Calu3 (cell line): ENCODE results near the gene WDR31. TPM values are rescaled to one million over a fixed set of nuclear protein-coding genes. Genes with fewer than 3 reads are reported as not detected.

ENCODE experiments used
- BruUV-seq: library from RNA; stranded (reverse); fragments of 400-500 nt; replicated peaks from 2 replicates; lab custom pipeline; 2021; lab: Mats Ljungman, UMichigan
- CTCF ChIA-PET: fragments of 300-600 bp; sonication (Branson Sonifier 250); formaldehyde crosslinking; loops from one replicate; lab custom pipeline; 2022; ENCODE audit warnings: antibody characterized with exemption; lab: Charles Lee
- DNase-seq: peaks from one replicate; pipeline ENCODE4 v3.0.0; 2022
- H3K27ac Mint-ChIP-seq: one replicate; pipeline ENCODE4 v1.8.0; 2022; ENCODE audit warnings: mixed read lengths; ENCODE audit not compliant: unreplicated experiment
- H3K27me3 Mint-ChIP-seq: one replicate; pipeline ENCODE4 v1.8.0; 2022; ENCODE audit warnings: mixed read lengths; ENCODE audit not compliant: unreplicated experiment
- H3K36me3 Mint-ChIP-seq: one replicate; pipeline ENCODE4 v1.8.0; 2022; ENCODE audit warnings: mild to moderate bottlenecking, moderate library complexity, mixed read lengths; ENCODE audit not compliant: insufficient read depth, unreplicated experiment
- H3K4me1 Mint-ChIP-seq: one replicate; pipeline ENCODE4 v1.8.0; 2022; ENCODE audit warnings: mild to moderate bottlenecking, low read depth, mixed read lengths; ENCODE audit not compliant: unreplicated experiment
- H3K4me3 Mint-ChIP-seq: one replicate; pipeline ENCODE4 v1.8.0; 2022; ENCODE audit warnings: mild to moderate bottlenecking, low read depth, moderate library complexity, mixed read lengths; ENCODE audit not compliant: unreplicated experiment
- H3K9me3 Mint-ChIP-seq: one replicate; pipeline ENCODE4 v1.8.0; 2022; ENCODE audit warnings: low read depth, mixed read lengths; ENCODE audit not compliant: unreplicated experiment
- intact Hi-C: fragments of 100-400 bp; cut with micrococcal nuclease; formaldehyde crosslinking; loops from one replicate; pipeline ENCODE4 v1.10.0; 2022; ENCODE audit not compliant: unreplicated experiment
- total RNA-seq: library from RNA; stranded (reverse); gene quantifications from 2 replicates; pipeline ENCODE4 v1.2.3, GENCODE V29; 2022
- TF ChIP-seq, protein P1 (sequence below): fragments of 200-600 bp; IDR thresholded peaks from one replicate; pipeline ENCODE4 v1.8.0; 2022; ENCODE audit warnings: antibody characterized with exemption; ENCODE audit not compliant: unreplicated experiment

WDR31 gene
- total RNA-seq, 1 experiment from 2014 or later, result 3.1 TPM

GRCh38 chr9:113302792-113303418, 37.2 kb downstream of the WDR31 start, which contains the start of gene RNF183:
RNF183 (minus strand) TSS chr9:113303376; CDS start chr9:113298184, 5,192 bp downstream.
- Mint-ChIP-seq H3K4me3 (peak within 1 kb of the TSS; percentile 55), H3K4me1 (peaks cover 19% of the 10 kb centered on the region), H3K36me3 (no peaks in the 10 kb centered on the region), H3K9me3 (no peaks in the 10 kb centered on the region), H3K27me3 (peaks cover 12% of the 10 kb centered on the region), H3K27ac (peak within 1 kb of the TSS; percentile 41)
- BruUV-seq, result no TSS peak
- intact Hi-C loops, result no loop called here
- TF ChIP-seq, protein P1, sequence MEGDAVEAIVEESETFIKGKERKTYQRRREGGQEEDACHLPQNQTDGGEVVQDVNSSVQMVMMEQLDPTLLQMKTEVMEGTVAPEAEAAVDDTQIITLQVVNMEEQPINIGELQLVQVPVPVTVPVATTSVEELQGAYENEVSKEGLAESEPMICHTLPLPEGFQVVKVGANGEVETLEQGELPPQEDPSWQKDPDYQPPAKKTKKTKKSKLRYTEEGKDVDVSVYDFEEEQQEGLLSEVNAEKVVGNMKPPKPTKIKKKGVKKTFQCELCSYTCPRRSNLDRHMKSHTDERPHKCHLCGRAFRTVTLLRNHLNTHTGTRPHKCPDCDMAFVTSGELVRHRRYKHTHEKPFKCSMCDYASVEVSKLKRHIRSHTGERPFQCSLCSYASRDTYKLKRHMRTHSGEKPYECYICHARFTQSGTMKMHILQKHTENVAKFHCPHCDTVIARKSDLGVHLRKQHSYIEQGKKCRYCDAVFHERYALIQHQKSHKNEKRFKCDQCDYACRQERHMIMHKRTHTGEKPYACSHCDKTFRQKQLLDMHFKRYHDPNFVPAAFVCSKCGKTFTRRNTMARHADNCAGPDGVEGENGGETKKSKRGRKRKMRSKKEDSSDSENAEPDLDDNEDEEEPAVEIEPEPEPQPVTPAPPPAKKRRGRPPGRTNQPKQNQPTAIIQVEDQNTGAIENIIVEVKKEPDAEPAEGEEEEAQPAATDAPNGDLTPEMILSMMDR, result no peak
- CTCF ChIA-PET, result no interaction called here
- DNase-seq, result peak; percentile 27

DNA sequence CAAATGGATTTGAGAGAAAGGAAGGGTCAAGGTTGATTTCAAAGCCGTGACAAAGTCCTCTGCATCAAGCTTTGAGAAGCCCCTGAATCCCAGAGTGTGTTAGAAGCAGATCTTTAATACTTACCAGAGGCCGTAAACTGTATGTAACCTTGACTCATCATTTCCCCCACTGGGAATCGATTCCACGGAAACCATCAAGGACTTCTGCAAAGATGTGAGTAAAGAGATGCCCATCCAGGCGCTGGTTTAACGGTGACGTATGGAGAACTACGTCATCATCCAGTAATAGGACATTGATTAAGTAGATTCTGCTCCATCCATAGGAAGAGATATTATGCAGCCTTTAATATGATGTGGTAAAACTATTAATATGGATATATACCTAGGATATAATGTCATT, 38.5 kb downstream of the WDR31 start:
- TF ChIP-seq, protein P1, result no peak
- no peak overlapping the region for H3K4me3 Mint-ChIP-seq
- CTCF ChIA-PET, result interaction anchor here (0.5 kb wide), 1 partner anchor 62 kb away, joined by 4 read pairs; no protein-coding TSS in a partner anchor
- no peak for DNase-seq
- peaks cover 12% of the 10 kb centered on the region for H3K27me3 Mint-ChIP-seq
- intact Hi-C loops, result no loop called here
- no peaks in the 10 kb centered on the region for H3K9me3 Mint-ChIP-seq
- no peaks in the 10 kb centered on the region for H3K36me3 Mint-ChIP-seq
- H3K4me1 Mint-ChIP-seq, result peaks cover 19% of the 10 kb centered on the region
- no TSS peak for BruUV-seq
- no peak overlapping the region for H3K27ac Mint-ChIP-seq

- intact Hi-C loops, result no loop called here
These were observed 40.2 kb downstream of the WDR31 start for GRCh38 chr9:113299800-113300292.

GRCh38 chr9:113298924-113299770, 40.9 kb downstream of the WDR31 start:
- Mint-ChIP-seq H3K36me3 (no peaks in the 10 kb centered on the region), H3K4me1 (peaks cover 19% of the 10 kb centered on the region), H3K9me3 (no peaks in the 10 kb centered on the region), H3K27me3 (peaks cover 12% of the 10 kb centered on the region), H3K4me3 (no peak overlapping the region), H3K27ac (no peak overlapping the region)
- no TSS peak for BruUV-seq
- CTCF ChIA-PET, result no interaction called here
- TF ChIP-seq, protein P1, result no peak
- intact Hi-C loops, result no loop called here
- DNase-seq, result no peak

More at GRCh38 chr9:113299800-113300292, 40.2 kb downstream of the WDR31 start:
- Mint-ChIP-seq H3K9me3 (no peaks in the 10 kb centered on the region), H3K27me3 (peaks cover 12% of the 10 kb centered on the region), H3K36me3 (no peaks in the 10 kb centered on the region), H3K27ac (no peak overlapping the region), H3K4me1 (peaks cover 19% of the 10 kb centered on the region), H3K4me3 (no peak overlapping the region)
- peak; percentile 35 for DNase-seq
- CTCF ChIA-PET, result no interaction called here
- no TSS peak for BruUV-seq
- TF ChIP-seq, protein P1, result no peak
